ENCODE results near the gene ZNF556.
"Not testable (repeated sequence)": the region's sequence is repeated elsewhere in the genome, so short reads cannot be mapped to it uniquely, and the experiment has no call there.

Gene ZNF556

DNA sequence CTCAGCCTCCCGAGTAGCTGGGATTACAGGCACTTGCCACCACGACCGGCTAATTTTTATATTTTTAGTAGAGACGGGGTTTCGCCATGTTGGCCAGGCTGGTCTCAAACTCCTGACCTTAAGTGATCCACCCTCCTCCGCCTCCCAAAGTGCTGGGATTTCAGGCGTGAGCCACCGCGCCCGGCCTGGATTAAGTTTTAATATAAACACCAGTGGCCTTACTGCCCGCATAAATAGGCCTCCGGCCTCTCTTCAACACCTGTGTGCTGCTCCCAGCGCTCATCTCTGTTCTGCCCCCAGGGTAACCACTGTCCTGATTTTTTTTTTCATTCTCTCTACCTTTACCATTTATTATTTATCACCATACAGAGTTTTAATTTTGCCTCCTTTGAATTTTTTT lies 36.2 kb downstream of the ZNF556 start:
- in situ Hi-C loops (cut with MboI; ENCODE audit: low sequenced_read_pairs): not testable (repeated sequence)

DNA sequence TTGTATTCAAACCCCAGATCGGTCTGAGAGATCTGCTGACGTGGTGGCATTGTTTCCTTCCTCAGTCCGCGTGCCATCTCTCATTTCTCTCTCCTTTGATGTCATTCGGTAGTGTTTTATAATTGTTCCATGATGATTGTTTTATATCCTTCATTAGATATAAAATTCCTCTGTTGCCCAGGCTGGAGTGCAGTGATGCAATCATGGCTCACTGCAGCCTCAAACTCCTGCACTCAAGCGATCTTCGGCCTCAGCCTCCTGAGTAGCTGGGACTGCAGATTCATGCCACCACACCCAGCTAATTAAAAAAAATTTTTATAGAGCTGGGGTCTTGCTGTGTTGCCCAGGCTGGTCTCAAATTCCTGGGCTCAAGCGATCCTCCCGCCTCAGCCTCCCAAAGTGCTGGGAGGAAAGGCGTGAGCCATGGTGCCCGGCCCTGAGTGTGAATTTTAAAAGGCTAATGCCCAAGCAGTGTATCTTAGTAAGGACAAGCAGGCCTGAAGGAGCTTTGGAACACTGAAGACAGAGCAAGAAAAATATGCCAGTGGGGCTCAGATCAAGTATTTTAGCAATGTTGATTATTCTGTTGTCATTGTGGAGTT lies 38.9 kb downstream of the ZNF556 start:
- in situ Hi-C loops (cut with MboI; ENCODE audit: low sequenced_read_pairs): no loop called here

DNA sequence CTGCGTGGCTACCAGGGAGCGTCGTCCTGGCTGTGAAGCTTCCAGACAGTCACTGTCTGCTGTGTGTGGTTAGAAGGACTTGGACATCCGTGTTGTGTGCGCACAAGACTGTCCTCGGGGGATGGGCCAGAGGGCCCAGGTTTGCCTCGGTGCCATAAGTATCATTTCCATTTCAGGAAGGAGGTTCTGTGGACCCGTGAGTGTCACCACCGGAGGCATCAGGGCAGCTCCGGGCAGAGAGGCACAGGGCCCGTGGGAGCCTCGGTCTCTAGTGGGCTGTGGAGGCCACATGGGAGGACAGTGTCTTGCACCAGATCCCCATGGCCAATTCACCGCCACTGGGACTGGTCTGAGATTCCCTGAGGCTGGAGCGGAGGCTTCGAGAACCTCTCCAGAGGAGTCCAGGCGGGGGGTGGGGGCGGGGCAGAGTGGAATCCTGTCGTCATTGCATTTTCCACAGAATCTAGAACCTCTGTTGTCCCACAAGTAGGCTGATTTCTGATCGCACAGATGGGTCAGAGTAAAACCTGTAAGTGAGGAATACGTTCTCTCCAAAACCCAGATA lies 39.6 kb downstream of the ZNF556 start:
- in situ Hi-C loops (cut with MboI; ENCODE audit: low sequenced_read_pairs): no loop called here

GRCh38 chr19:2912306-2912705 lies 45.2 kb downstream of the ZNF556 start:
- in situ Hi-C loops (cut with MboI; ENCODE audit: low sequenced_read_pairs): no loop called here

GRCh38 chr19:2917275-2918184 lies 50.4 kb downstream of the ZNF556 start:
- in situ Hi-C loops (cut with MboI; ENCODE audit: low sequenced_read_pairs): no loop called here

- in situ Hi-C loops (cut with MboI; ENCODE audit: low sequenced_read_pairs): no loop called here
Observed at GRCh38 chr19:2922987-2923386, 55.9 kb downstream of the ZNF556 start.

GRCh38 chr19:2923510-2923909 lies 56.4 kb downstream of the ZNF556 start:
- in situ Hi-C loops (cut with MboI; ENCODE audit: low sequenced_read_pairs): no loop called here

DNA sequence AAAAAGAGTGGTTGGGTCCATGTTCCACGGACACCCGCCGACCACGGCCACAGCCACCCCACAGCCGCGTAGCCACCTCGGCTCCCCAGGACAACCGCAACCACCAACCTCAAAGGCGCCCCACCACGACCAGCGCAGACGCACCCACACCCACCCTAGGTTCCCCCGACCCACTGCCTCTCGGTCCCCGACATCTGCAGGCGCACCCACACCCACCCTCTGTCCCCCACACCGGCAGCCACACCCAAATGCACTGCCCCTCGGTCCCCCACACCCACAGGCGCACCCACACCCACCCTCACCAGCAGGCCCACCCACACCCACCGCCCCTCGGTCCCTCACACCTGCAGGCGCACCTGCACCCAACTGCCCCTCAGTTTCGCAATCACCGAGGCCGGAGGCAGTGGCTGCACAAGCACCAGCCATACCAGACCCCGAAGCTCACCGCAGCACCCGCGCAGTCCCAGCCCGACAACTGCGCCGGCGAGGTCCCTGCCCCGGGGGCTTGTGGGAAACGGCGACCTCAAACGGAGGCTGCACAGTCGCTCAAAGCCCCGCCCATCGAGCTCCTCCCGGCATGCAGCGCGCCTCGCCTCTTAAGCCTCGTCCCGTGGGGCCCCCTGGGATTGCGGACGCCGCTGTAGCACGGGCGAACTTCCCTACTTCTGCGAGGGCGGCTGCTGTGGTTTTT lies 59.4 kb downstream of the ZNF556 start:
- in situ Hi-C loops (cut with MboI; ENCODE audit: low sequenced_read_pairs): no loop called here

- in situ Hi-C loops (cut with MboI; ENCODE audit: low sequenced_read_pairs): no loop called here
Observed at GRCh38 chr19:2927032-2927430, 59.9 kb downstream of the ZNF556 start.
